GM23248 (cell line): Measurements from ENCODE around the gene MARK1. TPM values are rescaled to one million over a fixed set of nuclear protein-coding genes. Genes with fewer than 3 reads are reported as not detected.

Experiments
- DNase-seq: peaks from one replicate; pipeline ENCODE4 v3.0.0-alpha.2; 2015
- H2AFZ ChIP-seq: fragments of 200-600 bp; sonication (generic); 2 replicates; pipeline ENCODE4 v1.6.1; 2016; ENCODE audit warnings: antibody characterized with exemption
- H3F3A ChIP-seq: fragments of 200-600 bp; sonication (generic); 2 replicates; pipeline ENCODE4 v1.6.1; 2016; ENCODE audit warnings: mild to moderate bottlenecking, antibody characterized with exemption, mixed run types; ENCODE audit not compliant: insufficient read depth
- H3K27ac ChIP-seq: fragments of 200-600 bp; sonication (generic); 2 replicates; pipeline ENCODE4 v1.5.1; 2016; ENCODE audit warnings: mild to moderate bottlenecking
- H3K27me3 ChIP-seq: fragments of 200-600 bp; sonication (generic); replicated peaks from 2 replicates; pipeline ENCODE4 v1.6.1; 2016; ENCODE audit warnings: mild to moderate bottlenecking; ENCODE audit not compliant: insufficient read depth
- H3K36me3 ChIP-seq: fragments of 200-600 bp; sonication (generic); 2 replicates; pipeline ENCODE4 v1.6.1; 2016; ENCODE audit warnings: low read depth, mild to moderate bottlenecking
- H3K4me1 ChIP-seq: fragments of 200-600 bp; sonication (generic); 2 replicates; pipeline ENCODE4 v1.6.1; 2016; ENCODE audit warnings: mild to moderate bottlenecking; ENCODE audit not compliant: insufficient read depth
- H3K4me2 ChIP-seq: fragments of 200-600 bp; sonication (generic); one replicate; pipeline ENCODE4 v1.6.1; 2016; ENCODE audit warnings: mild to moderate bottlenecking; ENCODE audit not compliant: unreplicated experiment
- H3K4me3 ChIP-seq: fragments of 200-600 bp; sonication (generic); 2 replicates; pipeline ENCODE4 v1.5.1; 2016; ENCODE audit warnings: mild to moderate bottlenecking
- H3K79me2 ChIP-seq: fragments of 200-600 bp; sonication (generic); 2 replicates; pipeline ENCODE4 v1.6.1; 2016; ENCODE audit warnings: mild to moderate bottlenecking; ENCODE audit not compliant: insufficient read depth
- H3K9ac ChIP-seq: fragments of 200-600 bp; sonication (generic); 2 replicates; pipeline ENCODE4 v1.6.1; 2016; ENCODE audit warnings: mild to moderate bottlenecking
- H3K9me2 ChIP-seq: fragments of 200-600 bp; sonication (generic); 2 replicates; pipeline ENCODE4 v1.6.1; 2016; ENCODE audit warnings: mixed run types, mild to moderate bottlenecking, moderate library complexity; ENCODE audit not compliant: insufficient read depth
- H3K9me3 ChIP-seq: fragments of 200-600 bp; sonication (generic); one replicate; pipeline ENCODE4 v1.6.1; 2017; ENCODE audit warnings: low read depth
- H4K20me1 ChIP-seq: fragments of 200-600 bp; sonication (generic); 2 replicates; pipeline ENCODE4 v1.6.0; 2016; ENCODE audit not compliant: insufficient read depth
- EZH2 ChIP-seq: fragments of 200-600 bp; sonication (generic); IDR thresholded peaks from 2 replicates; pipeline ENCODE4 v1.6.1; 2018; ENCODE audit warnings: antibody characterized with exemption, mild to moderate bottlenecking; ENCODE audit not compliant: insufficient read depth, poor library complexity, severe bottlenecking
- EZH2phosphoT487 ChIP-seq: fragments of 200-600 bp; sonication (generic); IDR thresholded peaks from 2 replicates; pipeline ENCODE4 v1.6.1; 2018; ENCODE audit warnings: antibody characterized with exemption, moderate library complexity, mild to moderate bottlenecking, low read depth; ENCODE audit not compliant: insufficient read depth
- WGBS, 2 experiments: methylation state at CpG; one replicate each; pipeline ENCODE4 v1.1.6; 2015 to 2017; ENCODE audit warnings: low lambda C conversion rate in 2 of 2, low coverage in 1 of 2; ENCODE audit errors: missing lambda C conversion rate in 2 of 2; 5-methylcytosine and 5-hydroxymethylcytosine counted together
- in situ Hi-C: fragments of 300-500 bp; cut with MboI; formaldehyde crosslinking; loops from 2 replicates; pipeline ENCODE4 v1.15.0; 2020
- polyA plus RNA-seq: library from polyadenylated mRNA; unstranded; fragments of >200 nt; fragmentation: Nextera tagmentation; extraction: Ambion mirVana; gene quantifications from 2 replicates; pipeline ENCODE4 v1.2.1, GENCODE V29; 2016
- total RNA-seq: library from RNA; depleted of rRNA; stranded (reverse); fragments of >200 nt; shearing (Covaris generic); gene quantifications from 2 replicates; pipeline ENCODE4 v1.2.3, GENCODE V29; 2014

MARK1 gene
- total and polyA plus RNA-seq, 2 experiments from 2014 or later = 0.40 to 0.65 TPM

DNA sequence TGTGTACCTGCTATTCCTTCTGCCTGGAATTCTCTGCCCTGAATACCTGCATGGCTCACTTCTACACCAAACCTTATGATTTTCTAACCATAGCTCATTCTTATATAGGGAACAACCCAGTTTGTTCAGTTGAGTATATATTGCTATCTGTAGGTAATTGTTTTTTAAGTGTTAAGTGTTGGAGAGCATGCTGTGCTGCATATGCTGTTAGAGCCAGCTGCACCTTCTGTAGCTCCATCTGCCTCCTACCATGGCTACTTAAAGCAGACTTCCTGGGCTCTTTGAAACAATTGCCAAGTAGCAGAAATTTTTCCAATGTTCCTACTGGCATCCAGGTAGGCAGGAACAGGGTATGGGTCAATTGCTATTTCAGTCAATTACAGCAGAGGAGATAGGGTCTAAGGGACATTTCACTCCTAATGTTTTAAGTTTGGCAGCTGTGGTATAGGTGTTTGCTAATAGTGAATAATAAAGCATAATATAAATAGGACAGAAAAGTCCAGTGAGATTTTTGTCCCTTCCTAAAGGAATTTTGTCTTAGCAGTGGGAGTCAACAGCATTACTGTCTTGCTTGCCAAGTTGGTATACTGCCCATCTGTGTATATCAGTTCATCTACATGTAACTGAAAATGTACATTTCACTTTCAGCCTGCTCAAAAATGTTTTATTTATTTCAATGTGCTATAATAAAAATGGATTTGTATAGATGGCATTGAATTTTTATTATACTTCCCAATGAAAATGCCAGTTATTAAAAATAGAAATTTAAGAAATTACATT, 128.2 kb downstream of the MARK1 start:
- Histone ChIP-seq H3K27ac (no peak overlapping the region), H3K9me2 (no peaks in the 10 kb centered on the region), H3K79me2 (no peaks in the 10 kb centered on the region), H3K4me2 (no peak overlapping the region), H3K4me3 (no peak overlapping the region), H3K36me3 (no peaks in the 10 kb centered on the region), H3F3A (no peaks in the 10 kb centered on the region), H2AFZ (no peak overlapping the region), H4K20me1 (no peaks in the 10 kb centered on the region), H3K9me3 (no peaks in the 10 kb centered on the region), H3K9ac (no peak overlapping the region), H3K27me3 (no peaks in the 10 kb centered on the region), H3K4me1 (no peaks in the 10 kb centered on the region)
- in situ Hi-C loops = no loop called here
- DNase-seq = no peak
- TF ChIP-seq EZH2phosphoT487 = no peak
- no peak for TF ChIP-seq EZH2

DNA sequence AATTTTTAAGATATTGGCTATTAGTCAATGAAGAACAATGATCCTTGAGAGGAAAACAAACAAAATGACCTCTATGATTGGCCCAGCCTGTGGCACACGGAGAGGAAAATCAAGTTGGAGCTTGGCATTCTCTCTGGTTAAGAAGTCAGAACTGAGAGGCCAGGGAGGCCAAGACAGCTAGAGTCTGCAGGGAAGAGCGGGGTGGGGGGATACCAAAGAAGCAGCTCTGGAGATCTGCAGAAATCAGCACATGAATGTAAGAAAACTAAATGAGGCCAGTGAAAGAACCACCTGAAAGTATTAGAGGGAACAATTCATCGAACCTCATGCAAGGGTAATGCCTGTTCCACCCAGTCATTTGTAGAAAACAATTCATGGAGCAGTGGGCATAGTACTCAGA, 138.4 kb downstream of the MARK1 start:
- in situ Hi-C loops = no loop called here
- H3K27ac ChIP-seq = no peak overlapping the region

DNA sequence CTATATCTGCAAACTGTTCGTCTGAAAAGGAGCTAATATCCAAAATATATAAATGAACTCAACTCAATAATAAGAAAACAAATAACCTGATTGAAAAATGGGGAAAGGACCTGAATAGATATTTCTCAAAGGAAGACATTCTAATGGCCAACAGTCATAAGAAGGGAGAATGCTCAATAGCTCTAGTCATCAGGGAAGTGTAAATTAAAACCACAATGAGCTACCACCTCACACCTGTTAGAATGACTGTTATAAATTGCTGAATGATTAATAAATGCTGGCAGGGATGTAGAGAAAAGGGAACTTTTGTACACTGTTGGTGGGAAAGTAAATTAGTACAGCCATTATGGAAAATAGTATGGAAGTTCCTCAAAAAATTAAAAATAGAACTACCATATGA, 141.1 kb downstream of the MARK1 start:
- no peak for DNase-seq
- no peaks in the 10 kb centered on the region for H3F3A ChIP-seq
- H3K9me2 ChIP-seq = no peaks in the 10 kb centered on the region
- no peak overlapping the region for H2AFZ ChIP-seq
- no peak overlapping the region for H3K27ac ChIP-seq
- no peaks in the 10 kb centered on the region for H3K4me1 ChIP-seq
- in situ Hi-C loops = no loop called here
- H3K9ac ChIP-seq = no peak overlapping the region
- H3K79me2 ChIP-seq = no peaks in the 10 kb centered on the region
- no peaks in the 10 kb centered on the region for H4K20me1 ChIP-seq
- no peak overlapping the region for H3K4me2 ChIP-seq
- H3K9me3 ChIP-seq = no peaks in the 10 kb centered on the region
- TF ChIP-seq EZH2phosphoT487 (no peak), EZH2 (no peak)
- 0 out of 2 replicates have a peak, but pooled peaks cover 4% of the 10 kb centered on the region for H3K27me3 ChIP-seq
- 72 to 76% methylated on average over 1 of the region's 1 CpG for WGBS, 2 experiments
- no peaks in the 10 kb centered on the region for H3K36me3 ChIP-seq
- H3K4me3 ChIP-seq = no peak overlapping the region

More for the DNA sequence above, 138.4 kb downstream of the MARK1 start:
- no peaks in the 10 kb centered on the region for H3K79me2 ChIP-seq
- 57 to 58% methylated on average over 3 of the region's 3 CpGs for WGBS, 2 experiments
- H3K36me3 ChIP-seq = no peaks in the 10 kb centered on the region
- TF ChIP-seq EZH2 = no peak
- TF ChIP-seq EZH2phosphoT487 = no peak
- no peak overlapping the region for H3K4me3 ChIP-seq
- H3F3A ChIP-seq = no peaks in the 10 kb centered on the region
- no peaks in the 10 kb centered on the region for H4K20me1 ChIP-seq
- H3K27me3 ChIP-seq = no peaks in the 10 kb centered on the region
- H3K9ac ChIP-seq = no peak overlapping the region
- H3K9me2 ChIP-seq = no peaks in the 10 kb centered on the region
- H3K4me2 ChIP-seq = no peak overlapping the region
- no peaks in the 10 kb centered on the region for H3K4me1 ChIP-seq
- DNase-seq = no peak
- no peak overlapping the region for H2AFZ ChIP-seq
- H3K9me3 ChIP-seq = no peaks in the 10 kb centered on the region

DNA sequence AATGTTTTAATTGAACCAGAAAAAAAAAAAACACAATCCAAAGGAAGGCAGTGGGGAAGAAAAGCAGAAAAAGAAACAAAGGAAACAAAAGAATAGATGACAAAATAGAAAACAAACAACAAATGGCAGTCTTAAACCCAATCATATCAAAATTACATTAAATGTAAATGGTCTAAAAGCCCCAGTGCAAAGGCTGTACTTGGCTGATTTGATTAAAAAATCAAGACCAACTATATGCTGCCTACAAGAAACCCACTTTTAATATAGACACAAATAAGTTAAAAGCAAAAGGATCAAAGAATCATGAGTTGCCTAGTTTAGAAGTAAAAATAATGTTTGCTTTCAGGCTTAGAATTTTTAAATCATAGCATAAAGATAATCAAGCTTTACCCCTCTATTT, 142.4 kb downstream of the MARK1 start:
- 0 out of 2 replicates have a peak, but pooled peaks cover 4% of the 10 kb centered on the region for H3K27me3 ChIP-seq

DNA sequence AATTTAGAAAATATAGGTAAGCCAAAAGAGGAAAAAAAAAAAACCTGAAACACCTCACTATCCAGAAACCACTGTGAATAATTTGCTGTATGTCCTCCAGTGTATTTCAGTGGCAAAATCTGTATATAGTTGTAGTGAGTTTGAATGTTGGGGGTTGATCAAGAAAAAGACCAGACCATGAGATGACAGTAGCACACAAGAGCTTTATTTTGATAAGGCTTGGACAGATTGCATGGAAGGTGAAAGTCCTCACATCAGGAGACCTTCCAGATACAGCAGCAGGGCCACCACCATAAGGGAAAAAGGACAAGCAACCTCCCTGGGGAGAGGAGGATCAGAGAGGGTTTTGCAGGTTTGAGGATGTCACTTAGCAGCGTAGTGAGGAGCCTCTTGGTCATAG, 146.0 kb downstream of the MARK1 start:
- Histone ChIP-seq H3K9ac (no peak overlapping the region), H3K27me3 (0 out of 2 replicates have a peak, but pooled peaks cover 4% of the 10 kb centered on the region), H3K4me3 (no peak overlapping the region), H4K20me1 (no peaks in the 10 kb centered on the region), H3K79me2 (no peaks in the 10 kb centered on the region), H3K4me1 (no peaks in the 10 kb centered on the region), H3K27ac (no peak overlapping the region), H3K4me2 (no peak overlapping the region), H3F3A (no peaks in the 10 kb centered on the region), H3K36me3 (no peaks in the 10 kb centered on the region), H3K9me3 (no peaks in the 10 kb centered on the region), H2AFZ (no peak overlapping the region), H3K9me2 (no peaks in the 10 kb centered on the region)
- WGBS, 2 experiments = 54 to 77% methylated on average over 1 of the region's 1 CpG
- TF ChIP-seq EZH2 = no peak
- TF ChIP-seq EZH2phosphoT487 = no peak
- in situ Hi-C loops = no loop called here
- DNase-seq = no peak

More for the DNA sequence above, 142.4 kb downstream of the MARK1 start:
- no peak overlapping the region for H3K4me3 ChIP-seq
- no peak overlapping the region for H2AFZ ChIP-seq
- TF ChIP-seq EZH2 = no peak
- TF ChIP-seq EZH2phosphoT487 = no peak
- H3K9me2 ChIP-seq = no peaks in the 10 kb centered on the region
- in situ Hi-C loops = no loop called here
- no peaks in the 10 kb centered on the region for H3K4me1 ChIP-seq
- H3K9ac ChIP-seq = no peak overlapping the region
- no peak overlapping the region for H3K4me2 ChIP-seq
- no peaks in the 10 kb centered on the region for H4K20me1 ChIP-seq
- H3K27ac ChIP-seq = no peak overlapping the region
- DNase-seq = no peak
- H3K36me3 ChIP-seq = no peaks in the 10 kb centered on the region
- H3F3A ChIP-seq = no peaks in the 10 kb centered on the region
- no peaks in the 10 kb centered on the region for H3K9me3 ChIP-seq
- H3K79me2 ChIP-seq = no peaks in the 10 kb centered on the region
